Limb (tissue), 2 donors: Measurements from ENCODE around the gene FAM120A.
"Not testable (repeated sequence)": the region's sequence is repeated elsewhere in the genome, so short reads cannot be mapped to it uniquely, and the experiment has no call there.

Source experiments
- DNase-seq, 2 donors: peaks; one replicate each; pipeline ENCODE4 v3.0.0-alpha.2; 2016; ENCODE audit errors: extremely low spot score in 2 of 2

FAM120A gene

GRCh38 chr9:93511228-93511627 lies 59.7 kb downstream of the FAM120A start:
- not testable (repeated sequence) for DNase-seq

- not testable (repeated sequence) for DNase-seq
Observed at GRCh38 chr9:93512170-93512812, 60.8 kb downstream of the FAM120A start.

- no peak for DNase-seq
Observed at GRCh38 chr9:93513606-93514005, 62.1 kb downstream of the FAM120A start.

GRCh38 chr9:93517331-93517730 lies 65.8 kb downstream of the FAM120A start:
- DNase-seq: no peak

GRCh38 chr9:93520523-93520922 lies 69.0 kb downstream of the FAM120A start:
- no peak for DNase-seq

- DNase-seq: no peak
Observed at GRCh38 chr9:93522736-93523135, 71.3 kb downstream of the FAM120A start.

- DNase-seq: no peak
Observed at GRCh38 chr9:93523518-93524144, 72.1 kb downstream of the FAM120A start.

- DNase-seq: no peak
Observed at GRCh38 chr9:93525476-93525875, 74.0 kb downstream of the FAM120A start.

- no peak for DNase-seq
Observed at GRCh38 chr9:93531374-93531773, 79.9 kb downstream of the FAM120A start.

GRCh38 chr9:93532141-93532540 lies 80.7 kb downstream of the FAM120A start:
- no peak for DNase-seq

GRCh38 chr9:93533863-93534262 lies 82.4 kb downstream of the FAM120A start:
- no peak for DNase-seq

- DNase-seq: no peak
Observed at GRCh38 chr9:93536167-93536566, 84.7 kb downstream of the FAM120A start.

GRCh38 chr9:93536874-93537273 lies 85.4 kb downstream of the FAM120A start:
- no peak for DNase-seq

- DNase-seq: no peak
Observed at GRCh38 chr9:93540305-93540704, 88.8 kb downstream of the FAM120A start.

- no peak for DNase-seq
Observed at GRCh38 chr9:93541005-93541404, 89.5 kb downstream of the FAM120A start.

GRCh38 chr9:93541581-93542349 lies 90.3 kb downstream of the FAM120A start:
- DNase-seq: no peak

GRCh38 chr9:93543117-93543516 lies 91.6 kb downstream of the FAM120A start:
- no peak for DNase-seq

- DNase-seq: no peak
Observed at GRCh38 chr9:93546356-93546755, 94.9 kb downstream of the FAM120A start.

GRCh38 chr9:93549611-93550010 lies 98.1 kb downstream of the FAM120A start:
- no peak for DNase-seq

- DNase-seq: no peak
Observed at GRCh38 chr9:93552923-93553322, 101.4 kb downstream of the FAM120A start.

- DNase-seq: no peak
Observed at GRCh38 chr9:93555370-93555769, 103.9 kb downstream of the FAM120A start.

- no peak for DNase-seq
Observed at GRCh38 chr9:93557366-93558137, 106.1 kb downstream of the FAM120A start.
